GM23338 (cell line): Measurements from ENCODE around the gene ZNF641. TPM values are rescaled to one million over a fixed set of nuclear protein-coding genes. Genes with fewer than 3 reads are reported as not detected.

Source experiments
- ATAC-seq: fragments of 200-7000 bp; cut with Tn5 transposase; 3 replicates; pipeline ENCODE4 v1.9.1; 2020
- DNase-seq: peaks from one replicate; pipeline ENCODE4 v3.0.0-alpha.2; 2015; ENCODE audit warnings: low spot score
- H2AFZ ChIP-seq: fragments of 200-600 bp; sonication (generic); 2 replicates; pipeline ENCODE4 v1.8.0; 2016; ENCODE audit warnings: antibody characterized with exemption, mild to moderate bottlenecking, moderate library complexity
- H3F3A ChIP-seq: fragments of 200-600 bp; sonication (generic); replicated peaks from 2 replicates; pipeline ENCODE4 v1.8.0; 2017; ENCODE audit warnings: antibody characterized with exemption, mixed run types, low read depth
- H3K27ac ChIP-seq: fragments of 200-600 bp; sonication (generic); 2 replicates; pipeline ENCODE4 v1.6.1; 2016; ENCODE audit warnings: low read depth
- H3K27me3 ChIP-seq: fragments of 200-600 bp; sonication (generic); 2 replicates; pipeline ENCODE4 v1.8.0; 2016; ENCODE audit warnings: mild to moderate bottlenecking, mixed run types, moderate library complexity; ENCODE audit not compliant: insufficient read depth
- H3K36me3 ChIP-seq: fragments of 200-600 bp; sonication (generic); 2 replicates; pipeline ENCODE4 v1.8.0; 2016; ENCODE audit warnings: mild to moderate bottlenecking; ENCODE audit not compliant: insufficient read depth
- H3K4me1 ChIP-seq: fragments of 200-600 bp; sonication (generic); 2 replicates; pipeline ENCODE4 v1.8.0; 2016; ENCODE audit warnings: mild to moderate bottlenecking, moderate library complexity; ENCODE audit not compliant: insufficient read depth
- H3K4me2 ChIP-seq: fragments of 200-600 bp; sonication (generic); 2 replicates; pipeline ENCODE4 v1.7.1; 2017; ENCODE audit warnings: mixed run types
- H3K4me3 ChIP-seq: fragments of 200-600 bp; sonication (generic); 2 replicates; pipeline ENCODE4 v1.6.1; 2016; ENCODE audit warnings: mixed run types
- H3K79me2 ChIP-seq: fragments of 200-600 bp; sonication (generic); replicated peaks from 2 replicates; pipeline ENCODE4 v1.8.0; 2017; ENCODE audit warnings: mild to moderate bottlenecking; ENCODE audit not compliant: insufficient read depth
- H3K9me2 ChIP-seq: fragments of 200-600 bp; sonication (generic); 2 replicates; pipeline ENCODE4 v1.8.0; 2017; ENCODE audit not compliant: insufficient read depth
- H4K20me1 ChIP-seq: fragments of 200-600 bp; sonication (generic); replicated peaks from 2 replicates; pipeline ENCODE4 v1.8.0; 2017; ENCODE audit warnings: mild to moderate bottlenecking; ENCODE audit not compliant: insufficient read depth
- H3K27ac Mint-ChIP-seq: 2 replicates; pipeline ENCODE4 v1.8.0; 2020; ENCODE audit warnings: inconsistent platforms, mild to moderate bottlenecking, moderate library complexity, mixed read lengths
- H3K27me3 Mint-ChIP-seq: 3 replicates; pipeline ENCODE4 v1.8.0; 2022; ENCODE audit warnings: low read depth, mild to moderate bottlenecking, moderate library complexity, mixed read lengths, inconsistent platforms; ENCODE audit not compliant: insufficient read depth, poor library complexity
- H3K36me3 Mint-ChIP-seq: 3 replicates; pipeline ENCODE4 v1.8.0; 2021; ENCODE audit warnings: low read depth, mild to moderate bottlenecking, inconsistent platforms, moderate library complexity, mixed read lengths
- H3K4me1 Mint-ChIP-seq: 3 replicates; pipeline ENCODE4 v1.8.0; 2020; ENCODE audit warnings: mild to moderate bottlenecking, inconsistent platforms, mixed read lengths
- H3K4me3 Mint-ChIP-seq: 3 replicates; pipeline ENCODE4 v1.8.0; 2021; ENCODE audit warnings: moderate library complexity, mild to moderate bottlenecking, inconsistent platforms, mixed read lengths
- H3K9me3 Mint-ChIP-seq: 3 replicates; pipeline ENCODE4 v1.8.0; 2020; ENCODE audit warnings: moderate library complexity, mild to moderate bottlenecking, inconsistent platforms, mixed read lengths
- CREB1 ChIP-seq: fragments of 250-450 bp; sonication (Bioruptor Pico); IDR thresholded peaks from 2 replicates; pipeline ENCODE4 v1.5.0; 2020; ENCODE audit warnings: low read depth, mild to moderate bottlenecking, moderate library complexity
- EZH2 ChIP-seq: fragments of 200-600 bp; sonication (generic); IDR thresholded peaks from one replicate; pipeline ENCODE4 v1.8.0; 2017; ENCODE audit warnings: antibody characterized with exemption, mild to moderate bottlenecking, low read depth; ENCODE audit not compliant: unreplicated experiment
- EZH2phosphoT487 ChIP-seq: fragments of 200-600 bp; sonication (generic); IDR thresholded peaks from one replicate; pipeline ENCODE4 v1.8.1; 2018; ENCODE audit warnings: antibody characterized with exemption; ENCODE audit not compliant: unreplicated experiment
- JUNB ChIP-seq: IDR thresholded peaks from one replicate; pipeline ENCODE4 v1.6.1; 2016; ENCODE audit warnings: antibody characterized with exemption; ENCODE audit not compliant: unreplicated experiment
- NANOG ChIP-seq: IDR thresholded peaks from 2 replicates; pipeline ENCODE4 v1.6.1; 2016; ENCODE audit warnings: antibody characterized with exemption, borderline replicate concordance
- POLR2AphosphoS5 ChIP-seq: IDR thresholded peaks from 2 replicates; pipeline ENCODE4 v1.6.1; 2016; ENCODE audit warnings: antibody characterized with exemption, low read depth
- STAT1 ChIP-seq: IDR thresholded peaks from one replicate; pipeline ENCODE4 v1.6.1; 2016; ENCODE audit warnings: antibody characterized with exemption; ENCODE audit not compliant: unreplicated experiment
- ZNF114 ChIP-seq: fragments of 250-450 bp; sonication (Bioruptor Pico); IDR thresholded peaks from 2 replicates; pipeline ENCODE4 v1.5.0; 2020; ENCODE audit warnings: mild to moderate bottlenecking, moderate library complexity
- ZNF331 ChIP-seq: fragments of 250-450 bp; sonication (Bioruptor Pico); IDR thresholded peaks from 2 replicates; pipeline ENCODE4 v1.5.0; 2020; ENCODE audit warnings: low read depth, mild to moderate bottlenecking, moderate library complexity
- polyA plus RNA-seq: library from polyadenylated mRNA; unstranded; fragments of >200 nt; fragmentation: Nextera tagmentation; extraction: Ambion mirVana; gene quantifications from 2 replicates; pipeline ENCODE4 v1.2.1, GENCODE V29; 2016
- total RNA-seq: library from RNA; depleted of rRNA; stranded (reverse); fragments of >200 nt; shearing (Covaris generic); gene quantifications from 2 replicates; pipeline ENCODE4 v1.2.3, GENCODE V29; 2014
- TF ChIP-seq, protein P1 (sequence below): fragments of 250-450 bp; sonication (Bioruptor Pico); IDR thresholded peaks from 2 replicates; pipeline ENCODE4 v1.5.0; 2020; ENCODE audit warnings: mild to moderate bottlenecking, moderate library complexity
- TF ChIP-seq, protein P2 (sequence below), 2 experiments: fragments of 200-600 bp in 1 of 2; sonication (generic) in 1 of 2; conservative IDR thresholded peaks; 2 replicates each; pipeline versions ENCODE4 v1.5.1 to v1.6.1; 2016 to 2017; ENCODE audit warnings: antibody characterized with exemption in 2 of 2, low read depth in 2 of 2, mild to moderate bottlenecking in 2 of 2, moderate library complexity in 1 of 2
- TF ChIP-seq, protein P3 (sequence below): IDR thresholded peaks from one replicate; pipeline ENCODE4 v1.6.1; 2018; ENCODE audit warnings: antibody characterized with exemption; ENCODE audit not compliant: unreplicated experiment
- TF ChIP-seq, protein P4 (sequence below): IDR thresholded peaks from 2 replicates; pipeline ENCODE4 v1.6.1; 2016; ENCODE audit warnings: antibody characterized with exemption

The ZNF641 gene
- total and polyA plus RNA-seq, 2 experiments from 2014 or later: 1.4 to 7.2 TPM

- ATAC-seq: no peak
- Histone ChIP-seq H3K4me2 (no peak overlapping the region), H3K4me1 (no peaks in the 10 kb centered on the region), H3K4me3 (no peak overlapping the region), H3K9me2 (no peaks in the 10 kb centered on the region), H3K36me3 (no peaks in the 10 kb centered on the region), H3K79me2 (no peaks in the 10 kb centered on the region), H3K27ac (no peak overlapping the region), H3K27me3 (no peaks in the 10 kb centered on the region), H3F3A (no peaks in the 10 kb centered on the region), H4K20me1 (no peaks in the 10 kb centered on the region), H2AFZ (no peak overlapping the region)
- TF ChIP-seq POLR2AphosphoS5 (no peak), ZNF331 (CRISPR knock-in tag) (no peak), CREB1 (CRISPR knock-in tag) (no peak), NANOG (no peak), STAT1 (no peak), EZH2phosphoT487 (no peak), ZNF114 (CRISPR knock-in tag) (no peak), EZH2 (no peak), JUNB (no peak)
- TF ChIP-seq, protein P1, sequence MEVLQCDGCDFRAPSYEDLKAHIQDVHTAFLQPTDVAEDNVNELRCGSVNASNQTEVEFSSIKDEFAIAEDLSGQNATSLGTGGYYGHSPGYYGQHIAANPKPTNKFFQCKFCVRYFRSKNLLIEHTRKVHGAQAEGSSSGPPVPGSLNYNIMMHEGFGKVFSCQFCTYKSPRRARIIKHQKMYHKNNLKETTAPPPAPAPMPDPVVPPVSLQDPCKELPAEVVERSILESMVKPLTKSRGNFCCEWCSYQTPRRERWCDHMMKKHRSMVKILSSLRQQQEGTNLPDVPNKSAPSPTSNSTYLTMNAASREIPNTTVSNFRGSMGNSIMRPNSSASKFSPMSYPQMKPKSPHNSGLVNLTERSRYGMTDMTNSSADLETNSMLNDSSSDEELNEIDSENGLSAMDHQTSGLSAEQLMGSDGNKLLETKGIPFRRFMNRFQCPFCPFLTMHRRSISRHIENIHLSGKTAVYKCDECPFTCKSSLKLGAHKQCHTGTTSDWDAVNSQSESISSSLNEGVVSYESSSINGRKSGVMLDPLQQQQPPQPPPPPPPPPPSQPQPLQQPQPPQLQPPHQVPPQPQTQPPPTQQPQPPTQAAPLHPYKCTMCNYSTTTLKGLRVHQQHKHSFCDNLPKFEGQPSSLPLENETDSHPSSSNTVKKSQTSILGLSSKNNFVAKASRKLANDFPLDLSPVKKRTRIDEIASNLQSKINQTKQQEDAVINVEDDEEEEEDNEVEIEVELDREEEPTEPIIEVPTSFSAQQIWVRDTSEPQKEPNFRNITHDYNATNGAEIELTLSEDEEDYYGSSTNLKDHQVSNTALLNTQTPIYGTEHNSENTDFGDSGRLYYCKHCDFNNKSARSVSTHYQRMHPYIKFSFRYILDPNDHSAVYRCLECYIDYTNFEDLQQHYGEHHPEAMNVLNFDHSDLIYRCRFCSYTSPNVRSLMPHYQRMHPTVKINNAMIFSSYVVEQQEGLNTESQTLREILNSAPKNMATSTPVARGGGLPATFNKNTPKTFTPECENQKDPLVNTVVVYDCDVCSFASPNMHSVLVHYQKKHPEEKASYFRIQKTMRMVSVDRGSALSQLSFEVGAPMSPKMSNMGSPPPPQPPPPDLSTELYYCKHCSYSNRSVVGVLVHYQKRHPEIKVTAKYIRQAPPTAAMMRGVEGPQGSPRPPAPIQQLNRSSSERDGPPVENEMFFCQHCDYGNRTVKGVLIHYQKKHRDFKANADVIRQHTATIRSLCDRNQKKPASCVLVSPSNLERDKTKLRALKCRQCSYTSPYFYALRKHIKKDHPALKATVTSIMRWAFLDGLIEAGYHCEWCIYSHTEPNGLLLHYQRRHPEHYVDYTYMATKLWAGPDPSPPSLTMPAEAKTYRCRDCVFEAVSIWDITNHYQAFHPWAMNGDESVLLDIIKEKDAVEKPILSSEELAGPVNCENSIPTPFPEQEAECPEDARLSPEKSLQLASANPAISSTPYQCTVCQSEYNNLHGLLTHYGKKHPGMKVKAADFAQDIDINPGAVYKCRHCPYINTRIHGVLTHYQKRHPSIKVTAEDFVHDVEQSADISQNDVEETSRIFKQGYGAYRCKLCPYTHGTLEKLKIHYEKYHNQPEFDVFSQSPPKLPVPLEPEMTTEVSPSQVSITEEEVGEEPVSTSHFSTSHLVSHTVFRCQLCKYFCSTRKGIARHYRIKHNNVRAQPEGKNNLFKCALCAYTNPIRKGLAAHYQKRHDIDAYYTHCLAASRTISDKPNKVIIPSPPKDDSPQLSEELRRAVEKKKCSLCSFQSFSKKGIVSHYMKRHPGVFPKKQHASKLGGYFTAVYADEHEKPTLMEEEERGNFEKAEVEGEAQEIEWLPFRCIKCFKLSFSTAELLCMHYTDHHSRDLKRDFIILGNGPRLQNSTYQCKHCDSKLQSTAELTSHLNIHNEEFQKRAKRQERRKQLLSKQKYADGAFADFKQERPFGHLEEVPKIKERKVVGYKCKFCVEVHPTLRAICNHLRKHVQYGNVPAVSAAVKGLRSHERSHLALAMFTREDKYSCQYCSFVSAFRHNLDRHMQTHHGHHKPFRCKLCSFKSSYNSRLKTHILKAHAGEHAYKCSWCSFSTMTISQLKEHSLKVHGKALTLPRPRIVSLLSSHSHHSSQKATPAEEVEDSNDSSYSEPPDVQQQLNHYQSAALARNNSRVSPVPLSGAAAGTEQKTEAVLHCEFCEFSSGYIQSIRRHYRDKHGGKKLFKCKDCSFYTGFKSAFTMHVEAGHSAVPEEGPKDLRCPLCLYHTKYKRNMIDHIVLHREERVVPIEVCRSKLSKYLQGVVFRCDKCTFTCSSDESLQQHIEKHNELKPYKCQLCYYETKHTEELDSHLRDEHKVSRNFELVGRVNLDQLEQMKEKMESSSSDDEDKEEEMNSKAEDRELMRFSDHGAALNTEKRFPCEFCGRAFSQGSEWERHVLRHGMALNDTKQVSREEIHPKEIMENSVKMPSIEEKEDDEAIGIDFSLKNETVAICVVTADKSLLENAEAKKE (CRISPR knock-in tag): no peak
- TF ChIP-seq, protein P2, sequence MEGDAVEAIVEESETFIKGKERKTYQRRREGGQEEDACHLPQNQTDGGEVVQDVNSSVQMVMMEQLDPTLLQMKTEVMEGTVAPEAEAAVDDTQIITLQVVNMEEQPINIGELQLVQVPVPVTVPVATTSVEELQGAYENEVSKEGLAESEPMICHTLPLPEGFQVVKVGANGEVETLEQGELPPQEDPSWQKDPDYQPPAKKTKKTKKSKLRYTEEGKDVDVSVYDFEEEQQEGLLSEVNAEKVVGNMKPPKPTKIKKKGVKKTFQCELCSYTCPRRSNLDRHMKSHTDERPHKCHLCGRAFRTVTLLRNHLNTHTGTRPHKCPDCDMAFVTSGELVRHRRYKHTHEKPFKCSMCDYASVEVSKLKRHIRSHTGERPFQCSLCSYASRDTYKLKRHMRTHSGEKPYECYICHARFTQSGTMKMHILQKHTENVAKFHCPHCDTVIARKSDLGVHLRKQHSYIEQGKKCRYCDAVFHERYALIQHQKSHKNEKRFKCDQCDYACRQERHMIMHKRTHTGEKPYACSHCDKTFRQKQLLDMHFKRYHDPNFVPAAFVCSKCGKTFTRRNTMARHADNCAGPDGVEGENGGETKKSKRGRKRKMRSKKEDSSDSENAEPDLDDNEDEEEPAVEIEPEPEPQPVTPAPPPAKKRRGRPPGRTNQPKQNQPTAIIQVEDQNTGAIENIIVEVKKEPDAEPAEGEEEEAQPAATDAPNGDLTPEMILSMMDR (conservative IDR thresholded peaks at IDR 0.05; ENCODE audit: low read depth in 2 of 2): no peak
- TF ChIP-seq, protein P3, sequence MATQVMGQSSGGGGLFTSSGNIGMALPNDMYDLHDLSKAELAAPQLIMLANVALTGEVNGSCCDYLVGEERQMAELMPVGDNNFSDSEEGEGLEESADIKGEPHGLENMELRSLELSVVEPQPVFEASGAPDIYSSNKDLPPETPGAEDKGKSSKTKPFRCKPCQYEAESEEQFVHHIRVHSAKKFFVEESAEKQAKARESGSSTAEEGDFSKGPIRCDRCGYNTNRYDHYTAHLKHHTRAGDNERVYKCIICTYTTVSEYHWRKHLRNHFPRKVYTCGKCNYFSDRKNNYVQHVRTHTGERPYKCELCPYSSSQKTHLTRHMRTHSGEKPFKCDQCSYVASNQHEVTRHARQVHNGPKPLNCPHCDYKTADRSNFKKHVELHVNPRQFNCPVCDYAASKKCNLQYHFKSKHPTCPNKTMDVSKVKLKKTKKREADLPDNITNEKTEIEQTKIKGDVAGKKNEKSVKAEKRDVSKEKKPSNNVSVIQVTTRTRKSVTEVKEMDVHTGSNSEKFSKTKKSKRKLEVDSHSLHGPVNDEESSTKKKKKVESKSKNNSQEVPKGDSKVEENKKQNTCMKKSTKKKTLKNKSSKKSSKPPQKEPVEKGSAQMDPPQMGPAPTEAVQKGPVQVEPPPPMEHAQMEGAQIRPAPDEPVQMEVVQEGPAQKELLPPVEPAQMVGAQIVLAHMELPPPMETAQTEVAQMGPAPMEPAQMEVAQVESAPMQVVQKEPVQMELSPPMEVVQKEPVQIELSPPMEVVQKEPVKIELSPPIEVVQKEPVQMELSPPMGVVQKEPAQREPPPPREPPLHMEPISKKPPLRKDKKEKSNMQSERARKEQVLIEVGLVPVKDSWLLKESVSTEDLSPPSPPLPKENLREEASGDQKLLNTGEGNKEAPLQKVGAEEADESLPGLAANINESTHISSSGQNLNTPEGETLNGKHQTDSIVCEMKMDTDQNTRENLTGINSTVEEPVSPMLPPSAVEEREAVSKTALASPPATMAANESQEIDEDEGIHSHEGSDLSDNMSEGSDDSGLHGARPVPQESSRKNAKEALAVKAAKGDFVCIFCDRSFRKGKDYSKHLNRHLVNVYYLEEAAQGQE: no peak
- TF ChIP-seq, protein P4, sequence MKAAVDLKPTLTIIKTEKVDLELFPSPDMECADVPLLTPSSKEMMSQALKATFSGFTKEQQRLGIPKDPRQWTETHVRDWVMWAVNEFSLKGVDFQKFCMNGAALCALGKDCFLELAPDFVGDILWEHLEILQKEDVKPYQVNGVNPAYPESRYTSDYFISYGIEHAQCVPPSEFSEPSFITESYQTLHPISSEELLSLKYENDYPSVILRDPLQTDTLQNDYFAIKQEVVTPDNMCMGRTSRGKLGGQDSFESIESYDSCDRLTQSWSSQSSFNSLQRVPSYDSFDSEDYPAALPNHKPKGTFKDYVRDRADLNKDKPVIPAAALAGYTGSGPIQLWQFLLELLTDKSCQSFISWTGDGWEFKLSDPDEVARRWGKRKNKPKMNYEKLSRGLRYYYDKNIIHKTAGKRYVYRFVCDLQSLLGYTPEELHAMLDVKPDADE: no peak
- Mint-ChIP-seq H3K4me3 (no peak overlapping the region), H3K27me3 (peaks cover 3% of the 10 kb centered on the region), H3K9me3 (peaks cover 15% of the 10 kb centered on the region), H3K27ac (no peak overlapping the region), H3K4me1 (no peaks in the 10 kb centered on the region), H3K36me3 (no peaks in the 10 kb centered on the region; the same call in 2 of the 3 replicates)
- no peak for DNase-seq
Observed at GRCh38 chr12:48316491-48316890, 34.2 kb downstream of the ZNF641 start.
